GM03348 (cell line): ENCODE measurements around the gene ADAMTS9.

ENCODE experiments used
- DNase-seq: peaks from one replicate; pipeline ENCODE4 v3.0.0; 2012; ENCODE audit warnings: low spot score

ADAMTS9 gene

GRCh38 chr3:64490180-64490724, 197.5 kb downstream of the ADAMTS9 start:
- no peak for DNase-seq

DNA sequence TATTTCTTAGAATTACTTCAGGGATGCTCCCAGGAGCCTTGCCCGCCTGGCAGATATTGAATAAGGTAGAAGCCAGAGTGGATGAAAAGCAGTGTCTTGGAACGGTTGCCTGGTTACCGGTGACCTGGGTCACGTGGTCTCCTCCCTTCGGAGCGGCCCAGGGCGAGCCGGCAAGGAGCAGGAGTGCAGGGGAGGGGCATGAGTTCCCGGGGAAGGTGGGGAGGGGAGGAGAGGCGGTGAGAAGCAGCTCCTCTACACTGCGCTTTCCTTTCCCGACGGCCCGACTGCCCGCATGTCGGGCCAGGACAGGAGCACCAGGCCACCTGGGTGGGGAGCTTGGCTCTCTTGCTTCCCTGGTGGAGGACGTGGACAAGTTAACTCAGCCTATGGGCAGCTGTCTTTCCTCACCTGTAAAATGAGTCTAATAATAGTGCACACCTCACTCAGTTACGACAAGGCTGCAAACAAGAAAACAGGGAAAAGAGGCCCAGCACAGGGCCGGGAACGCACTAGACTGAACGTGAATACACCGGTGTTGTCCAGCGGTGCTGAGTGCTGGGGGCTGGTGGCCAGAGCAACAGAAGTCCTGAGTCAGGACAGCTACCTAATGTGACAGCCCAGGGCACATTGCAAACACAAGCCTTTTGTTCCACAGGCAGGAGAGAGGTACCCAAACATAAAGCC, 198.3 kb downstream of the ADAMTS9 start:
- peak; percentile 10 for DNase-seq

GRCh38 chr3:64488939-64489338, 198.9 kb downstream of the ADAMTS9 start:
- DNase-seq: no peak

DNA sequence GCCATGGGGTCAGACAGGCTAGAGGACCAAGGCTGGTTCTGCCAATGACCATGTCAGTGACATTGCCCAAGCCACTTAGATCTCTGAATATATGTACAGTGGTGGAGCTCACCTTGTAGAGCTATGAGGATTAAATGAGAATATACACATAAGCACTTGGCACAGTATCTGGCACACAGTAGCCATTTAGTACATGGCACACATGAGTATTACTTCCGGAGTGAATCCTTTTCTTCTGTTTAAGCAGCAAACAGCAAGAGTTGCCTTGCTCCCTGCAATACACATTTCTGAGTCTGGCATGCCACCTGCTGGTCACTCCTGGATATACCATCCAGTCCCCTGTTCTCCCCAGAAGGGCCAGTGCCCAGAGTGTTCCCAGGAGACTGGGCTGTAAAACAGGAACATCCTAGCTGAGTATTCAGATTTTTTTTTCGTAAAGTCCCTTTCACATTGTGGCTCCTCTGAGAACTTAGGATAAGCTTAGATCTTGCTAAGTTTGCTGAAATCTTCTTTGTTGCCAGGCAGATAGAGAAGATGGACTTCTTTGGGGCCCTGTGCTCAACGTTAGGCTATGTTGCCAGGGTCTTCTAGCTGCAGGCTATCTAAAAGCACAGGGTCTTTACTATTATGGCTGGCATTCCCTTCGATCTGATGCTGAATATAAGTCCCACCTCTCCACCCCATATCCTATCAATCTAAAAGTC, 203.4 kb downstream of the ADAMTS9 start:
- DNase-seq: peak; percentile 88

DNA sequence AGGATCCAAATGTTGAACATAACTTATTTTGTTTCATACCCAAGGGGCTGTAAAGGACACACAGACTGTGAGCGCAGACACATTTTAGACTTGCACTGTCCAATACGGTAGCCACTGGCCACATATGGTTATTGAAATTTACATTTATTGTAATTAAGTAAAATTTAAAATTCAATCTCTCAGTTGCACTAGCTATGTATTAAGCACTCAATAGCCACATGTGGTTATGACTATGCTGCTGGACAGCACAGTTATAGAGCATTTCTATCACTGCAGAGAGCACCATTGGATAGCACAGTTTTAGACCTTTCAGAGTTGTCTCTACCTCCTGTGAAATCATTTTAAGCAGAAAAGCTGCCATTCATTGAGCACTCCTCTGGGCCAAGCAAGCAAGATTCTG, 204.3 kb downstream of the ADAMTS9 start:
- no peak for DNase-seq

GRCh38 chr3:64475037-64475436, 212.8 kb downstream of the ADAMTS9 start:
- no peak for DNase-seq

- no peak for DNase-seq
Observed at GRCh38 chr3:64473466-64473865, 214.3 kb downstream of the ADAMTS9 start.

GRCh38 chr3:64470436-64470835, 217.4 kb downstream of the ADAMTS9 start:
- no peak for DNase-seq

DNA sequence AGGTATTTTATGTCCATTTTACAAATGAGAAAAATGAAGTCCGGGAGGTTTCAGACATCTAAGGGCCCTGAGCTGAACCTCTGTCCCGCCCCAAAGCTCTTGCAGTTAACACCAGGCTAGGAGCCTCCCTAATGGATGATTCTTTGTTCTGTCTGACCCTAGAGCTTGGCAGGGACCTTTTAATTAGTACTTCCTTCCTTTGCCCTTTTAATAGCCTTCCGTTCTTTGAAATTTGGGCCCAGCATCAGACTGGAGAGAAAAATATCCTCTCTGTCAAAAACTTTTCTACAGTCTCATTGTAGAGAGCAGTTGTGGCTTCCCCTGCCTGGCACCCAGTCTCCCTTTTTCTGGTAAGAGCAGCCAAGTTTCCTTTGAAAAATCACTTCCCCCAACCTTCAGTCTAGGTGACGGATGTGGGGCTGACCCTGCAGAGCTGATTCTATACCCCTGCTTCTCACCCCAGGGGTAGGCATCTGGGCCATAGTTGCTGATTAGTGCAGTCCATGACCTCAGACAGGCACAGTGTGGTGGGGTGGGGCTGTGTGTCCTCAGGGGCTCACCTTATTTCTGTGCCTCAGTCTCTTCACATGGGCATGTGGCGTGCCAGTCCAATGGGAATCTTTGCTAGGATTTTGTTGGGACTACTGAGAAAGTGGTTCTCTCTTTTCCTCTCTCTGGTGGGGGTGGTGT, 220.4 kb downstream of the ADAMTS9 start:
- DNase-seq: no peak
